HFFc6 (cell line): ENCODE measurements around the gene MRTFA. TPM values are rescaled to one million over a fixed set of nuclear protein-coding genes. Genes with fewer than 3 reads are reported as not detected.
A peak's percentile ranks its signal among the peaks of the same experiment; 100 is the strongest.
"Not testable (repeated sequence)": the region's sequence is repeated elsewhere in the genome, so short reads cannot be mapped to it uniquely, and the experiment has no call there.

ENCODE experiments used
- DNase-seq: peaks from one replicate; pipeline ENCODE4 v3.0.0-alpha.2; 2018
- H3K27ac Mint-ChIP-seq: 2 replicates; pipeline ENCODE4 v1.8.0; 2020; ENCODE audit warnings: mild to moderate bottlenecking, mixed read lengths
- H3K27me3 Mint-ChIP-seq: 2 replicates; pipeline ENCODE4 v1.8.0; 2021; ENCODE audit warnings: mild to moderate bottlenecking, moderate library complexity, mixed read lengths; ENCODE audit not compliant: insufficient read depth
- H3K36me3 Mint-ChIP-seq: 2 replicates; pipeline ENCODE4 v1.8.0; 2021; ENCODE audit warnings: low read depth, mixed read lengths
- H3K4me1 Mint-ChIP-seq: 2 replicates; pipeline ENCODE4 v1.8.0; 2020; ENCODE audit warnings: low read depth, mixed read lengths
- H3K4me3 Mint-ChIP-seq: 2 replicates; pipeline ENCODE4 v1.8.0; 2020; ENCODE audit warnings: mild to moderate bottlenecking, moderate library complexity, mixed read lengths
- H3K9me3 Mint-ChIP-seq: 2 replicates; pipeline ENCODE4 v1.8.0; 2020; ENCODE audit warnings: mild to moderate bottlenecking, mixed read lengths
- total RNA-seq, 6 experiments: library from RNA; stranded (reverse); fragmentation: NEBNext Ultra II Directional; extraction: Animal tissue kit (Norgen Biotek cat#: 25700); gene quantifications; 2 replicates in 1 of 6; 3 replicates in 5 of 6; pipeline ENCODE4 v1.2.3, GENCODE V29; 2021
- TF ChIP-seq, protein P1 (sequence below): fragments of 200-600 bp; sonication (generic); IDR thresholded peaks from 2 replicates; pipeline ENCODE4 v1.5.0; 2021; ENCODE audit warnings: antibody characterized with exemption, mild to moderate bottlenecking

The MRTFA gene
- total RNA-seq, 6 experiments from 2014 or later = 36.4 to 48.7 (median 42.2) TPM

DNA sequence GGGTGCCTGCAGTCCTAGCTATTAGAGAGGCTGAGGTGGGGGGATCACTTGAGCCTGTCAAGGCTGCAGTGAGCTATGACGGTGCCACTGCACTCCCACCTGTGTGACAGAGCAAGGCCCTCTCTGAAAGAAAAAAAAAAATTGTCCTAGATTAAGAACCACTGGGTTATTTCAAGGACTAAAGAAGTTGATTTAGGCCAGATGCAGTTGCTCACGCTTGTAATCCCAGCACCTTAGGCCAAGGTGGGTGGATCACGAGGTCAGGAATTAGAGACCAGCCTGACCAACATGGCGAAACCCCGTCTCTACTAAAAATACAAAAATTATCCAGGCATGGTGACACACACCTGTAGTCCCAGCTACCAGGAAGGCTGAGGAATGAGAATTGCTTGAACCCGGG lies 129.0 kb downstream of the MRTFA start:
- TF ChIP-seq, protein P1, sequence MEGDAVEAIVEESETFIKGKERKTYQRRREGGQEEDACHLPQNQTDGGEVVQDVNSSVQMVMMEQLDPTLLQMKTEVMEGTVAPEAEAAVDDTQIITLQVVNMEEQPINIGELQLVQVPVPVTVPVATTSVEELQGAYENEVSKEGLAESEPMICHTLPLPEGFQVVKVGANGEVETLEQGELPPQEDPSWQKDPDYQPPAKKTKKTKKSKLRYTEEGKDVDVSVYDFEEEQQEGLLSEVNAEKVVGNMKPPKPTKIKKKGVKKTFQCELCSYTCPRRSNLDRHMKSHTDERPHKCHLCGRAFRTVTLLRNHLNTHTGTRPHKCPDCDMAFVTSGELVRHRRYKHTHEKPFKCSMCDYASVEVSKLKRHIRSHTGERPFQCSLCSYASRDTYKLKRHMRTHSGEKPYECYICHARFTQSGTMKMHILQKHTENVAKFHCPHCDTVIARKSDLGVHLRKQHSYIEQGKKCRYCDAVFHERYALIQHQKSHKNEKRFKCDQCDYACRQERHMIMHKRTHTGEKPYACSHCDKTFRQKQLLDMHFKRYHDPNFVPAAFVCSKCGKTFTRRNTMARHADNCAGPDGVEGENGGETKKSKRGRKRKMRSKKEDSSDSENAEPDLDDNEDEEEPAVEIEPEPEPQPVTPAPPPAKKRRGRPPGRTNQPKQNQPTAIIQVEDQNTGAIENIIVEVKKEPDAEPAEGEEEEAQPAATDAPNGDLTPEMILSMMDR = no peak
- DNase-seq = no peak
- H3K4me1 Mint-ChIP-seq = peaks cover 69% of the 10 kb centered on the region
- H3K36me3 Mint-ChIP-seq = peaks cover 7% of the 10 kb centered on the region
- no peaks in the 10 kb centered on the region; the same call in 1 of the 2 replicates for H3K27me3 Mint-ChIP-seq
- H3K9me3 Mint-ChIP-seq = no peaks in the 10 kb centered on the region; the same call in 1 of the 2 replicates
- H3K4me3 Mint-ChIP-seq = no peak overlapping the region
- H3K27ac Mint-ChIP-seq = no peak overlapping the region

DNA sequence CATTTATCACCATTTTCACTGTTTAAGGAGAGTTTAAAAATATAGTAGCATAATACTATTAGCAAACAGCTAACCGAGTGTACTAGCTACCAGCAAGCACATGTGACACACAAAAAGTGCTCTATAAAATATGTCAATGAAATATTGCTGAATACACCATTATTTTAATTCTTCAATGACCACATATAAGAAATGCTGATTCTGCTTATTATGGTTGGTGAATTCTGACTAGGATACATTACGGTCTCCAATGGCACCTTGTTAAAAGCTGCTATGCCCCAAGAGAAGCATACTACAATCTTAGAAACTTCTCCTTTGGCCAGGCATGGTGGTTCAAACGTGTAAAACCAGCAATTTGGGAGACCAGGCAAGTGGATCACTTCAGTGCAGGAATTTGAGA lies 129.8 kb downstream of the MRTFA start:
- no peak for DNase-seq
- peaks cover 7% of the 10 kb centered on the region for H3K36me3 Mint-ChIP-seq
- H3K27ac Mint-ChIP-seq = no peak overlapping the region
- TF ChIP-seq, protein P1 = no peak
- no peaks in the 10 kb centered on the region; the same call in 1 of the 2 replicates for H3K27me3 Mint-ChIP-seq
- H3K4me3 Mint-ChIP-seq = no peak overlapping the region
- no peaks in the 10 kb centered on the region; the same call in 1 of the 2 replicates for H3K9me3 Mint-ChIP-seq
- H3K4me1 Mint-ChIP-seq = peaks cover 62% of the 10 kb centered on the region

DNA sequence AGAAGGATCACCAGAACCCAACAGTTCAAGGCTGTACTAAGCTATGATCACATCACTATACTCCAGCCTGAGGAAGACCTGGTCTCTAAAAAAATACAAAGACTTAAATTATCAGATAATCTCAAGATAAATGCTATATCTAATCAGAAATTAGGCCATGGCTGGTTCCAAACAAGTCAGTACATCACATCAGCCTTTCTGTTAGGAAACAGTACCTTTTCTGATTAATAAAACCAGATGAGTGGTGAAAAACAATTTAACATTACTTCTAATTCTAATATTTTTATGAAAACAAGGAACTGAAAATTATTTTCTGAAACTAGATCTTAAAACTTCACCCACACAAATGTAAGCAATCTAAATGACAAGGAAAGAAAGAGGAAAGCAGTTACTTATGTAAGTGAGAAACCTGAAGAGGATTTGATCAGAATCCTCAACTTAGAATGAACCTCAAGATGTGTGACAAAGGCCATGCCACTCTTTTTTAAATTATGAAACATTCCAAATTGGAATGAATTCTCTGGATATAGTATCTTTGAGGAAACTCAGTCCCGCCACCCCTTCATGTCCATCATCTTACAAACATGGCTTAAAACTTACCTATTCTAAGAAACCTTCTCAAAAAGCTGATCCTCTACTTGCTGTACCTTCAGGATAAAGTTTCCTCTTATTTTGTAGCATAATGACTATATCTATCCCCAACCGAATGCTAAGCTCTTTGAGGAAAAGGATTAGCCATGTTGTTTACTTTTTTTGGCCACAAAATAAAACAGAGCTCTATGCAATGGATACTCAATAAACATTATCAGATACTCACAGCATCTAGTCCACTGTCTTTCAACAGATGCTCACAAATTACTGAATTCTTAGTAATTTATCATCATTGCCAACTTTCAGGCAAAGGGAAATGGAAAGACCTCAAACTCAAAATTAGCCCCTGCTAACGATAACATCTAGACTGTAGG lies 132.0 kb downstream of the MRTFA start:
- DNase-seq = no peak
- Mint-ChIP-seq H3K9me3 (no peaks in the 10 kb centered on the region; the same call in 1 of the 2 replicates), H3K27me3 (peaks cover 2% of the 10 kb centered on the region), H3K27ac (no peak overlapping the region; the same call in 1 of the 2 replicates), H3K4me3 (no peak overlapping the region), H3K4me1 (peaks cover 44% of the 10 kb centered on the region), H3K36me3 (peaks cover 7% of the 10 kb centered on the region)
- TF ChIP-seq, protein P1 = no peak

DNA sequence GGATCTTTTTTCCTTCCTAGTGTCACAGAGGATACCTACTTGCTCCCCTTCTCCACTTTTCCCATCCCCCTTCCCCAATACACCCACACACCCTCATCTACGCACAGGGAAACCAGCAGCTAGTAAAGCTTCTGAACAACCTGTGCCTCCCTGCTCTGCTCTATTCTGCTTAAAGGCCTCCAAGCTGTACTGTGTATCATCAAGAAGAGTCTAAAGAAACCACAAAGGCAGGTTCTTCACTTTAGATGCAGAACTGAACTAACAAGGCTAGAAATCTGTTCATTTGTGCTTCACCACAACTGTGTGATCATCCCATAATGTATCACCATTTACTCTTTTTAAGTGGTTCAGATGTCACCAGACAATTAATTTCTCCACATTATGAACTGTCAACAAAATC lies 133.6 kb downstream of the MRTFA start:
- no peak overlapping the region for H3K4me3 Mint-ChIP-seq
- peaks cover 2% of the 10 kb centered on the region for H3K27me3 Mint-ChIP-seq
- H3K9me3 Mint-ChIP-seq = no peaks in the 10 kb centered on the region; the same call in 1 of the 2 replicates
- peaks cover 7% of the 10 kb centered on the region for H3K36me3 Mint-ChIP-seq
- H3K4me1 Mint-ChIP-seq = peaks cover 43% of the 10 kb centered on the region
- TF ChIP-seq, protein P1 = no peak
- DNase-seq = no peak
- H3K27ac Mint-ChIP-seq = peak overlapping the region; percentile 38; the same call in 1 of the 2 replicates

DNA sequence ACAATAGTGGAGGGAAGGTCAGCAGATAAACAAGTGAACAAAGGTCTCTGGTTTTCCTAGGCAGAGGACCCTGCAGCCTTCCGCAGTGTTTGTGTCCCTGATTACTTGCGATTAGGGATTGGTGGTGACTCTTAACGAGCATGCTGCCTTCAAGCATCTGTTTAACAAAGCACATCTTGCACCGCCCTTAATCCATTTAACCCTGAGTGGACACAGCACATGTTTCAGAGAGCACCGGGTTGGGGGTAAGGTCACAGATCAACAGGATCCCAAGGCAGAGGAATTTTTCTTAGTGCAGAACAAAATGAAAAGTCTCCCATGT lies 136.1 kb downstream of the MRTFA start:
- Mint-ChIP-seq H3K4me1 (peaks cover 55% of the 10 kb centered on the region), H3K36me3 (peaks cover 14% of the 10 kb centered on the region)
- not testable (repeated sequence) for H3K27me3 Mint-ChIP-seq, H3K27ac Mint-ChIP-seq, DNase-seq, H3K9me3 Mint-ChIP-seq, H3K4me3 Mint-ChIP-seq

DNA sequence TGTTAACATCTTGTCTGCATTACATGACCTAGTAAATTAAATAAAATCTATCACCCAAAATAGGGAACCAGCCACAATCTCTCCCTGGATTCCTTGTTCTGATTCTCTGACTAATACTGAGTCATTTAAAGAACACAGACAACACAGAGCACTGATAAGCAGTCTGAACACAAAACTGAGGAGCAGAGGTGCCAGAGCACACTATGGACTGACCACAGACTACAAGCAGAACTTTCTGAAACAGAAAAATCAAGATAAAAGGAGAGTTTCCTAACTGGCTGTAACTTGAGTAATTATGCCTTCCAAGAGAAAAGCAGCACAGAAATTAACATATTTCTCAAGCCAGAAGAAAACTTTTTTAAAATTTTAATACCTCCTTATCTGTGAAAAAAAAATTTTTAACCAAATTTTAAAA lies 137.3 kb downstream of the MRTFA start:
- TF ChIP-seq, protein P1 = no peak

More for the DNA sequence above, 137.3 kb downstream of the MRTFA start:
- Mint-ChIP-seq H3K4me1 (peaks cover 47% of the 10 kb centered on the region), H3K36me3 (peaks cover 14% of the 10 kb centered on the region), H3K4me3 (peak overlapping the region; percentile 70), H3K9me3 (no peaks in the 10 kb centered on the region; the same call in 1 of the 2 replicates), H3K27ac (peak overlapping the region; percentile 86), H3K27me3 (peaks cover 2% of the 10 kb centered on the region)
- peak; percentile 98 for DNase-seq
